C4-2B (cell line): ENCODE measurements around the gene SPATS2L.

ENCODE experiments used
- H3K27ac ChIP-seq: fragments of 450-650 bp; 2 replicates; pipeline ENCODE4 v1.5.1; 2017
- ZFX ChIP-seq: fragments of 450-650 bp; IDR thresholded peaks from 2 replicates; pipeline ENCODE4 v1.6.1; 2017
- TF ChIP-seq, protein P1 (sequence below): fragments of 450-650 bp; conservative IDR thresholded peaks from 2 replicates; pipeline ENCODE4 v1.5.1; 2017; ENCODE audit warnings: mild to moderate bottlenecking

The SPATS2L gene

DNA sequence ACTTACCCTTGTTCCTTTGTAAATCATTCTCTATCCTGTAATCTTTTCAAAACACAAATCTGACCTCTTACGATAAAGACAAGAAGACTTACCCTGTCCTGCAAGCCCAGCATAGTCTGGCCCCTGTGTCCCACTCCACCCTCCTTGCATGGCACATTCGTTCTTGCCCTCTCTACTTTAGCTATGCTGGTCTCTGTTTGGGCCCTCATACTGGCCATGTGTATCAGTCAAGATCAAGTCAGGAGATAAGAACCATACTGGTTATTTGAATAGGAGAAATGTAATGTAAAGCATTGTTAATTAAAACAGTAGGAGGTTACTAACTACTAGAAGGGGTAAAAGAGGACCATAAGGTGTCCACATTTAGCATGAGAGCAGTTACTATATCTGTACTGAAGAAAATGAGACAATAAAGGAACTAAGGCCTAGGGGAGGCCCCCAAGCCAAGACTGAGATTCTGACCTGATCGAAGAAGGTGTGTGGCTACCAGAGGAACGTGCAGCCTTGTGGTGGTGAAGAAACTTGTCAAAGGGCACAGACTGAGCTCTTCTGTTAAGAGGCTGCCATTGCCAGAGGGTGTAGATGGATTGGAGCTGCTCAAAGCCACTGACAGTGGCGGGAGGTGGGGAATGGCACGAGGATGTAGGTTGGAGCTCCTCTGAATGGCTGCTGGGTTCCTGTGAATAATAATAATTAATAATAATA is 122.6 kb downstream of the SPATS2L start:
- TF ChIP-seq, protein P1, sequence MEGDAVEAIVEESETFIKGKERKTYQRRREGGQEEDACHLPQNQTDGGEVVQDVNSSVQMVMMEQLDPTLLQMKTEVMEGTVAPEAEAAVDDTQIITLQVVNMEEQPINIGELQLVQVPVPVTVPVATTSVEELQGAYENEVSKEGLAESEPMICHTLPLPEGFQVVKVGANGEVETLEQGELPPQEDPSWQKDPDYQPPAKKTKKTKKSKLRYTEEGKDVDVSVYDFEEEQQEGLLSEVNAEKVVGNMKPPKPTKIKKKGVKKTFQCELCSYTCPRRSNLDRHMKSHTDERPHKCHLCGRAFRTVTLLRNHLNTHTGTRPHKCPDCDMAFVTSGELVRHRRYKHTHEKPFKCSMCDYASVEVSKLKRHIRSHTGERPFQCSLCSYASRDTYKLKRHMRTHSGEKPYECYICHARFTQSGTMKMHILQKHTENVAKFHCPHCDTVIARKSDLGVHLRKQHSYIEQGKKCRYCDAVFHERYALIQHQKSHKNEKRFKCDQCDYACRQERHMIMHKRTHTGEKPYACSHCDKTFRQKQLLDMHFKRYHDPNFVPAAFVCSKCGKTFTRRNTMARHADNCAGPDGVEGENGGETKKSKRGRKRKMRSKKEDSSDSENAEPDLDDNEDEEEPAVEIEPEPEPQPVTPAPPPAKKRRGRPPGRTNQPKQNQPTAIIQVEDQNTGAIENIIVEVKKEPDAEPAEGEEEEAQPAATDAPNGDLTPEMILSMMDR = no peak
- no peak overlapping the region for H3K27ac ChIP-seq

DNA sequence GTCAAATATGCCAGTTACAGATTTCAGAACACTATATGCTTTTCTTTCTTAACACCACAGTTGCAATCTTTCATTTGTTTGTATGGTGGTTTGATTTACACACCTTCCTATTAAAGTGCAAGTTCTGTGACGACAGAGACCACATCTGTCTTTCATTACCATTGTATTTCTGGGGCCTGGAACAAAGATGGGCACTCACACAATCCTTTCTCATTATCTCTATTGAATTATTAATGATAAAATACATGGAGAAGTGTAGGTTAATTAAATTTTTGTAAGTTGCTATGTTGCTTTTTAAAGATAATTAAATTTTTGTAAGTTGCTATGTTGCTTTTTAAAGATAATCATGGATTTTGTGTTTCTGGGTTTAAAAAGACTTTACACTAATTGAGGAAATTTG is 123.5 kb downstream of the SPATS2L start:
- TF ChIP-seq, protein P1 = no peak
- no peak for TF ChIP-seq ZFX
- no peak overlapping the region for H3K27ac ChIP-seq

DNA sequence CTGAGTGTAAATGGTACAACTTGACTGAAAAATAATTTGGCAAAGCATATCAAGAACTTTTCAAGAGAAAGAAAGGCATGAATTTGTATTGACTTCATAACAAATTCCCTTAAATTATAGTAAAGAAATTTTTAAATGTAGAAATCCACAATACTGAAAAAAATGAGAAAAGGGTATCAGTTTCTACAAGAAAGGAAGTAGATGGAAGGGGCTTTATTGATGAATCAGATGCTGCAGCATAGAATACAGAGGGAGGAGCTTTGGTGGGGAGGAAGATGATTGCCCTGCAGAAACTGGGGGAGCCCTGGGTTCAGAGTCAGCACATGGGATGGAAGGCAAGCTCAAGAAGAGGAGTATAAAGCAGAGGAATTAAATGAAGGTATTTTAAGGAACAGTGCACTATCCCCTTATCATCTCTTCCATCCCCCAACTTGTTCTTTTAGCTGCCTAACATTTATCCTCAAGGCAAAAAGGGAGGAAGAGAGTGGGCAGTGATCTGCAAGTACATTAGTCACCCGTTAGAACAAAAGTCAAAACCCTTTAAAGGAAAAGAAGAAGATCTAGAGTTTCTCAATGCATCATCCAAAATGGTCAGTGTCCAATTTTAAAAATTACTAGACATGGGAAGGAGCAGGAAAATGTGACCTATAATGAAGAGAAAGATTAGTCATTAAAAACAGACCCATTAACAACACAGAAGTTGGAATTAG is 125.7 kb downstream of the SPATS2L start:
- H3K27ac ChIP-seq = no peak overlapping the region
- TF ChIP-seq, protein P1 = no peak
- no peak for TF ChIP-seq ZFX

DNA sequence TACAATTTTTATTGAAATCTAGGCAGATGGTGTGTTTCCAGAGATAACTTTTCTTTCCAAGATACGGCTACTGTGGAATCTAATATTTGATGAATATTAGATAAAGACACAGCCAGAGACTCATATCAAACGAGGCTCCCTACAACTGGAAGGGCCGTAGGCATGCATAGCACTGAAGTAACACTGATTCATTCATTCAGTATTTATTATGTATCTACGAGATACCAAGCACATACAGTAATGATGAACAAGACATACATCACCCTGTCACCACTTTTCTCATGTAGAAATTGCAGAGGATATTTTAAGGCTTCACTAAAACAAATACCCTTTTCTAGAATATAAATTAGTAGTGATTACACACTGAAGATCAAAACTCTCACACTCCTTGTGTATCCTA is 128.9 kb downstream of the SPATS2L start:
- TF ChIP-seq ZFX = no peak
- TF ChIP-seq, protein P1 = no peak
- H3K27ac ChIP-seq = no peak overlapping the region

DNA sequence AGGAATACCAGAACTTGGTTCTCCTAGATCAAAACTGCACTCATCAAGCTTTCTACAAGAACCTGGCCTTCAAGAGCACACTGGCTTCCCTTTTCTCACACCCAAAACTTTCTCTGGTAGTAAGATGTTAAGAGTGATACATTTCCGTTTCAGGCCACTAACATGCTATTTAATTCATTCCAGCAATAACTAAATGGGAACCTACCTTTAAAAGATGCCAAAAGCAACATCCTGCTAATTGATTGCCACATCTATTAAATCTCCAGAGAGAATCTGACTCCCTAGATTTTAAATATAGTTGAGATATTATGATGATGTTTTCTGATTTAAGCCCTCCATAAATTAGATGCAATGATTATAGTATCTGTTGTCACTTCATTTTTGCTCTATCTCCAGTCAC is 131.8 kb downstream of the SPATS2L start:
- no peak for TF ChIP-seq ZFX
- TF ChIP-seq, protein P1 = no peak
- H3K27ac ChIP-seq = no peak overlapping the region

DNA sequence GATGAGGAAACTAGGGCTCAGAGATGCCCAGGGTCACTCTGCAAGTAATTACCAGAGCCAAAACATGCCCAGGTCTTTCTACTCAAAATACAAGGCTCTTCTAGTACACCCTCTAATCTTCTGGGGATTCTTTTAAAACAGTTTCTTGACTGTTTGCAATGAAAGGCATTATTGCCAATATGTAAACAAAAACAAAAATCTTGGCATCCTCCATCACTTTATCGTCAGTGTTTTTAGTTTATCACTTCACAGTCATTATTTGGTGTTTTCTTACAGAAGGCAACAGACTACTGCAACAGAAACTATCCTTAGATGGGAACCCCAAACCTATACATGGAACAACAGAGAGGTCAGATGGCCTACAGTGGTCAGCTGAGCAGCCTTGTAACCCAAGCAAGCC is 132.4 kb downstream of the SPATS2L start:
- no peak overlapping the region for H3K27ac ChIP-seq
- no peak for TF ChIP-seq ZFX
- TF ChIP-seq, protein P1 = no peak

DNA sequence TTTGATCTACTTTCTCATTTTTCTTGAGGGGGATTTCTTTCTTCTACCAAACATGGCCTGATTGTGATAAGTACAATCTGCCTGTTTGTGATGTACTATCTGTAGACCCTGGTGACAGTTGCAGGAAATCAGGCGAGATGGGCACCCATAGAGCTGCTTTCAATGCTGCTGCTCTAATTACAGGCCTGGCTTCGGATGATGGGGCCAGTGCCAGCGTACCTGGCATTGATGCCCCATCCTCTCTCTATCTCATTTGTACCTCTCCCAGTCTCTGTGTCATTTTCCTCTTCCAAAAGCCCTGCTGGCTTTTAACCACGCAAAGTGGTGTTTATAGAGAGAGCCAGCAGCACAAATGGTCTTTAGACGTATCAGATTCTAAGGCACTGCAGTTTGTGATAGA is 133.5 kb downstream of the SPATS2L start:
- H3K27ac ChIP-seq = no peak overlapping the region
- TF ChIP-seq, protein P1 = no peak
- TF ChIP-seq ZFX = no peak
